Measurements from ENCODE around the gene TMEM183A.

TMEM183A gene

GRCh38 chr1:203072002-203072602 is 64.9 kb downstream of the TMEM183A start:
- DNase-seq: no peak

GRCh38 chr1:203072911-203073310 is 65.7 kb downstream of the TMEM183A start:
- DNase-seq: no peak

GRCh38 chr1:203073469-203073868 is 66.3 kb downstream of the TMEM183A start:
- no peak for DNase-seq
